Measurements from ENCODE around the gene SNAPC1.

The SNAPC1 gene

DNA sequence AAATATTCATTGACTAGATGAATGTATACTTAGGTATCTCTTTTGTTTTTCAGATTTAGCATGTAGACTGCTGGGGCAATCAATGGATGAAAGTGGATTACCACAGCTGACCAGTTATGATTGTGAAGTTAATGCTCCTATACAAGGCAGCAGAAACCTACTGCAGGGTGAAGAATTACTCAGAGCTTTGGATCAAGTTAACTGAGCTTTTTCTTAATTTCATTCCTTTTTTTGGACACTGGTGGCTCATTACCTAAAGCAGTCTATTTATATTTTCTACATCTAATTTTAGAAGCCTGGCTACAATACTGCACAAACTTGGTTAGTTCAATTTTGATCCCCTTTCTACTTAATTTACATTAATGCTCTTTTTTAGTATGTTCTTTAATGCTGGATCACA is 15.3 kb upstream of the SNAPC1 start:
- H3K4me3 ChIP-seq (ENCODE audit: low read depth, low read length): no peak overlapping the region
- TF ChIP-seq, protein P1, sequence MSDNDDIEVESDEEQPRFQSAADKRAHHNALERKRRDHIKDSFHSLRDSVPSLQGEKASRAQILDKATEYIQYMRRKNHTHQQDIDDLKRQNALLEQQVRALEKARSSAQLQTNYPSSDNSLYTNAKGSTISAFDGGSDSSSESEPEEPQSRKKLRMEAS (IDR thresholded peaks at IDR 0.05; ENCODE audit: low read depth, low read length): no peak
- DNase-seq (ENCODE audit: low read depth): no peak

- TF ChIP-seq, protein P2, sequence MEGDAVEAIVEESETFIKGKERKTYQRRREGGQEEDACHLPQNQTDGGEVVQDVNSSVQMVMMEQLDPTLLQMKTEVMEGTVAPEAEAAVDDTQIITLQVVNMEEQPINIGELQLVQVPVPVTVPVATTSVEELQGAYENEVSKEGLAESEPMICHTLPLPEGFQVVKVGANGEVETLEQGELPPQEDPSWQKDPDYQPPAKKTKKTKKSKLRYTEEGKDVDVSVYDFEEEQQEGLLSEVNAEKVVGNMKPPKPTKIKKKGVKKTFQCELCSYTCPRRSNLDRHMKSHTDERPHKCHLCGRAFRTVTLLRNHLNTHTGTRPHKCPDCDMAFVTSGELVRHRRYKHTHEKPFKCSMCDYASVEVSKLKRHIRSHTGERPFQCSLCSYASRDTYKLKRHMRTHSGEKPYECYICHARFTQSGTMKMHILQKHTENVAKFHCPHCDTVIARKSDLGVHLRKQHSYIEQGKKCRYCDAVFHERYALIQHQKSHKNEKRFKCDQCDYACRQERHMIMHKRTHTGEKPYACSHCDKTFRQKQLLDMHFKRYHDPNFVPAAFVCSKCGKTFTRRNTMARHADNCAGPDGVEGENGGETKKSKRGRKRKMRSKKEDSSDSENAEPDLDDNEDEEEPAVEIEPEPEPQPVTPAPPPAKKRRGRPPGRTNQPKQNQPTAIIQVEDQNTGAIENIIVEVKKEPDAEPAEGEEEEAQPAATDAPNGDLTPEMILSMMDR (IDR thresholded peaks at IDR 0.05; ENCODE audit: low read depth, low read length): no peak
- TF ChIP-seq, protein P1 (IDR thresholded peaks at IDR 0.05; ENCODE audit: low read depth, low read length): no peak
- TF ChIP-seq MYC (IDR thresholded peaks at IDR 0.05; ENCODE audit: low read depth, low read length) (no peak), POLR2A (IDR thresholded peaks at IDR 0.05; ENCODE audit: extremely low read depth, insufficient read length) (no peak)
- DNase-seq (ENCODE audit: low read depth): no peak
- H3K4me3 ChIP-seq (ENCODE audit: low read depth, low read length): no peak overlapping the region
Measured at GRCh38 chr14:61747342-61747741, 14.9 kb upstream of the SNAPC1 start.

DNA sequence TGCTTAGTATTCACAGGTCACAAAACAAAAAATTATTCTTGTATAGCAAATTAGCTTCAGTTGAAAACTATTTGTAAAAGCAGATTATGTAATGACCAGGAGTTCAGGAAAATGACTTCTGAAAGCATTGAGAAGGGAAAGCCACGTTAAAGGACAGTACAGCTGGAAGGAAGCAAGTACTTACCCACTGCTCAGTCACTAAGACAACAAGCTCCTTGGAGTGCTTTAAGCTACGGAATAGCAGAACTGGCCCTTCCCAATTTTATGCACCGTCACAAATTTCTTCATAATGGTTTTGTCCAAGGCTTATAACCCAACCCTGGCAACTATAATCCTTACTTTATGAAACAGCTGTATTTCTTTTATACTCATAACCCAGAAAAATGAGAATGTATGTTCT is 13.0 kb upstream of the SNAPC1 start:
- H3K4me3 ChIP-seq (ENCODE audit: low read depth, low read length): peak overlapping the region; percentile 73
- DNase-seq (ENCODE audit: low read depth): no peak

DNA sequence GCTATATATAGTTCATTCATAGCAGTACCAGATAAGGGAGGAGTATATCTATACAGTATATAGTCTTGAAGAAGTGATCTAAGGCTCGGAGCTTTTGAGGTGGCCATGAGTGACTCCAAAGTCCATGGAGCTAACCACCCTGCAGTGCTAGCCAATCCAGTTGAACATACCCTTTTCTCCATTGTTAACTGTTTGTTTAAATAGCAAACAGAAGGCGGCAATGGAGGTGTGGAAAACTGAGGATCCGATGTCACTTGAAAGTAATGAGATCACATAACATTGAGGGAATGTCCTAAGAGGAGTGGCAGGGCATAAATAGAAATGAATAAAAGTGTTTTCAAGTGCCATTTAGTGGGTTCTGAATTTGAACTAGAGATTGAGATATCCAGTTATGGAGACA is 12.4 kb upstream of the SNAPC1 start:
- TF ChIP-seq, protein P2 (IDR thresholded peaks at IDR 0.05; ENCODE audit: low read depth, low read length): no peak
- TF ChIP-seq POLR2A (IDR thresholded peaks at IDR 0.05; ENCODE audit: extremely low read depth, insufficient read length): no peak
- TF ChIP-seq MYC (IDR thresholded peaks at IDR 0.05; ENCODE audit: low read depth, low read length): no peak
- TF ChIP-seq, protein P1 (IDR thresholded peaks at IDR 0.05; ENCODE audit: low read depth, low read length): no peak
- peak overlapping the region; percentile 73 for H3K4me3 ChIP-seq (ENCODE audit: low read depth, low read length)
- no peak for DNase-seq (ENCODE audit: low read depth)

More for the DNA sequence above, 13.0 kb upstream of the SNAPC1 start:
- TF ChIP-seq, protein P1 (IDR thresholded peaks at IDR 0.05; ENCODE audit: low read depth, low read length): no peak
- TF ChIP-seq POLR2A (IDR thresholded peaks at IDR 0.05; ENCODE audit: extremely low read depth, insufficient read length): no peak
- TF ChIP-seq, protein P2 (IDR thresholded peaks at IDR 0.05; ENCODE audit: low read depth, low read length): no peak
- TF ChIP-seq MYC (IDR thresholded peaks at IDR 0.05; ENCODE audit: low read depth, low read length): no peak

DNA sequence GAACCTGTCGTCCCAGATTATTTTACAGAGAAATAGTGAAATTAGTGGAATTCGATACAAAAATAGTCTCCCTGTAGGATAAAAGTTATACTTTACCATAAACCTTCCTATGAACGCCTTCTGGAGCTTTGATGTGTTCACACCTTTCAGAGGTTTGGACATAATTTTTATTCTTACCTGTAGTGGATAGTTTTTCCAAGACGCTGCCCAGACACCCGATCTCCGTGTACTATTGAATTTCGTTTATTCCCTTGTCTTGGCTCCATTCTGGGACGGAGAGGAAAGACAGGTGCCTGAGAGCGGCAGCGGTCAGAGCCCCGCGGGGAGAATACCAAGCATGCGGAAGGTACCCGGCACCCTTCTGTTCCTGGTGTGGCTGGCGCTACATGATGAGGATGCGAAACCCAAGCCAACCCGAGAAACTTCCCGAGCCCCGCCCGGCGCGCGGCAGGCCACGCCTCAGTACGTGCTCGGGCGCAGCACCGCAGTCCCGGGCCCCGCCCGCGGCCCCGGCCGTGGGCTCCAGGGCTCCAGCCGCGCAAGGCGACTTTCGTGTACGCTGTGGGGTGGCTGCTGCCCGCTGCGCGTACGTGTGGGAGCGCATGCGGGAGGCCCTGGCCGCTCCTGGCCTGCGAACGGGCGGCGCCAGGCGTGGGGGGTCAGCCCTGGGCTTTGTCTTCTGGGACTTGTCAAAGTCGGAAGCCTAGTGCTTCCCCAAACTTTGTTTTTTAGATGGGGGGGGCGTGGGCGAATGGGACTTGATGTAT is 11.3 kb upstream of the SNAPC1 start:
- peak overlapping the region; percentile 73 for H3K4me3 ChIP-seq (ENCODE audit: low read depth, low read length)
- DNase-seq (ENCODE audit: low read depth): peak; percentile 89
- TF ChIP-seq, protein P2 (IDR thresholded peaks at IDR 0.05; ENCODE audit: low read depth, low read length): no peak
- peak; percentile 86 for TF ChIP-seq POLR2A (IDR thresholded peaks at IDR 0.05; ENCODE audit: extremely low read depth, insufficient read length)
- TF ChIP-seq, protein P1 (IDR thresholded peaks at IDR 0.05; ENCODE audit: low read depth, low read length): peak; percentile 75; the same call in 1 of the 2 replicates
- peak; percentile 63 for TF ChIP-seq MYC (IDR thresholded peaks at IDR 0.05; ENCODE audit: low read depth, low read length)

DNA sequence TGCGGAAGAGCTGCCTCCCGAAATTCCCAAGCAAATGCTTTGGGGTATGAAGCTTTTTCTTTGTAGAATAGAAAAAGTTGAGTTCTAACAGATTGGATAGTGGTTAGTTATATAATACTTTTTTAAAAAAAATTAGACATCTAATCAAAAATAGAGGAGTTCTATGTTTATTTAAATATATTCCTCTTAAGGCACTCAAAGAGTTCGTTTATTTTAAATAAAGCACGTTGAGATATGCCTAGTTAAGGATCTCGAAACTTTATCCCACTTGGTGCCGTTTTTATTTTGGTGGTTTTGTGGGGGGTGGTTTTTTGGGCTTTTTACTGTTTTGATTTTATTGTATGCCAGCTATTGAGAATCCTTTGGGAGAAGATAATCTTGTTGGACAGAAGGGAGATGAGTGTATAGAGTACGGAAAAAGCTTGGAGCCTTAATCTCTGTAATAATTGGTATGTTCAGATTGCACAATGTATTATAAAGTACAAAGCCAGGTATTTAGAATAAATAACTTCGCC is 10.7 kb upstream of the SNAPC1 start:
- TF ChIP-seq, protein P1 (IDR thresholded peaks at IDR 0.05; ENCODE audit: low read depth, low read length): no peak
- no peak for TF ChIP-seq MYC (IDR thresholded peaks at IDR 0.05; ENCODE audit: low read depth, low read length)
- TF ChIP-seq, protein P2 (IDR thresholded peaks at IDR 0.05; ENCODE audit: low read depth, low read length): no peak
- no peak for TF ChIP-seq POLR2A (IDR thresholded peaks at IDR 0.05; ENCODE audit: extremely low read depth, insufficient read length)
- no peak for DNase-seq (ENCODE audit: low read depth)
- H3K4me3 ChIP-seq (ENCODE audit: low read depth, low read length): peak overlapping the region; percentile 49
